Duodenal mucosa (tissue), 2 donors: ENCODE results near the gene AVPR1B.

Experiments used
- H3K27ac ChIP-seq: one replicate; pipeline ENCODE4 v1.7.0; 2013; ENCODE audit warnings: low read depth, low read length
- H3K27me3 ChIP-seq, 2 donors: one replicate each; pipeline ENCODE4 v1.7.0; 2013; ENCODE audit warnings: low read length in 2 of 2, control low read depth in 1 of 2; ENCODE audit not compliant: insufficient read depth in 2 of 2, control insufficient read depth in 1 of 2
- H3K36me3 ChIP-seq, 2 donors: one replicate each; pipeline ENCODE4 v1.7.0; 2013; ENCODE audit warnings: low read length in 2 of 2, control low read depth in 1 of 2; ENCODE audit not compliant: insufficient read depth in 2 of 2, control insufficient read depth in 1 of 2
- H3K4me1 ChIP-seq, 2 donors: one replicate each; pipeline ENCODE4 v1.7.0; 2013; ENCODE audit warnings: low read length in 2 of 2, control low read depth in 1 of 2; ENCODE audit not compliant: insufficient read depth in 2 of 2, control insufficient read depth in 1 of 2
- H3K4me3 ChIP-seq, 2 donors: one replicate each; pipeline ENCODE4 v1.7.0; 2013; ENCODE audit warnings: low read length in 2 of 2, low read depth in 1 of 2
- H3K9ac ChIP-seq, 2 donors: one replicate each; pipeline ENCODE4 v1.7.0; 2013; ENCODE audit warnings: low read length in 2 of 2, low read depth in 1 of 2
- H3K9me3 ChIP-seq, 2 donors: one replicate each; pipeline ENCODE4 v1.7.0; 2013; ENCODE audit warnings: low read length in 2 of 2, control low read depth in 1 of 2; ENCODE audit not compliant: control insufficient read depth in 1 of 2

The AVPR1B gene

DNA sequence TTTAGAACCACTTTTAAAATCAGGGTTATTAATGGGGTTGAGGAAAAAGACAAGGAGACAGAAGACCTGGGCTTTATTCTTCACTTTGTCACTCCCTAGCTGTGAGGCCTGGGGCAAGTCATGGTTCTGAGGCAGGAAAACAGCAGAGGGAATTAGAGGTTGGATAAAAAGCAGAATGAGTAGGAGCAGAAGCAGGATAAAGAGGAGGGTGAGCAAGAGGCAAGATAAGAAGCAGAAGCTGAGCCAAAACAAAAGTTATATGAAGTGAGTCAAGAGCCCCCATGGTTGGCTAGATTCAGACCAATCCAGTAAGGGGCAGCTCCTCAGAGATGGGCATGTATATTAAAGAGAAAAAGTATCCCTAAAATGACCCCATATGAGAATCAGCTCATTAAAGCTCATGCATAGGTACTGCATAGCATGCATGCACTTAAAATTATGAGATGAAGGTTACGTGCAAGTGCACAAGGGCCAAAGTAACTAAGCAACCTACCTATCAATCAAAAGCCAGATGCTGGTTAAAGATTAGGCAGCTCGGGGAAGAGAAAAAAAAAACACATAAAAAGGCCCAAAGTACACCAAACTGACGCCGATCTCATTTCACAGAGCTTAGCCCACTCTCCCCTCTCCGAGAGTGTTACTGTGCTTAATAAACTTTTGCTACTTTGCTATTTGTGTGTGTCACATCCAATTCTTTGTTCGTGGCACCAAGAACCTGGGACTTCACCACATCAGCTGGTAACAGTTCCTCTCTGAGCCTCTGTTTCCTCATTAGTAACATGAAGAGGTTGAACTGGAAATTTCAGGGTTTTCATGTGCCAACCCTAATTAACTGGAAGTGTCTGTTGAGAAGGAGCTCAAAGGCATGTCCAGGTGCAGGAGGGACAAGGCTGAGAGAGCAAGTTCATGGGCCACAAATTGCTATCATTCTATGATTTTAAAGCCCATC, 2.2 kb downstream of the AVPR1B start:
- Histone ChIP-seq H3K36me3 (no peaks in the 10 kb centered on the region), H3K27me3 (peaks cover 19 to 21% of the 10 kb centered on the region in 2 donors), H3K27ac (no peak overlapping the region), H3K4me1 (peaks cover 7 to 17% of the 10 kb centered on the region in 2 donors), H3K9ac (no peak overlapping the region), H3K4me3 (no peak overlapping the region), H3K9me3 (no peaks in the 10 kb centered on the region)

DNA sequence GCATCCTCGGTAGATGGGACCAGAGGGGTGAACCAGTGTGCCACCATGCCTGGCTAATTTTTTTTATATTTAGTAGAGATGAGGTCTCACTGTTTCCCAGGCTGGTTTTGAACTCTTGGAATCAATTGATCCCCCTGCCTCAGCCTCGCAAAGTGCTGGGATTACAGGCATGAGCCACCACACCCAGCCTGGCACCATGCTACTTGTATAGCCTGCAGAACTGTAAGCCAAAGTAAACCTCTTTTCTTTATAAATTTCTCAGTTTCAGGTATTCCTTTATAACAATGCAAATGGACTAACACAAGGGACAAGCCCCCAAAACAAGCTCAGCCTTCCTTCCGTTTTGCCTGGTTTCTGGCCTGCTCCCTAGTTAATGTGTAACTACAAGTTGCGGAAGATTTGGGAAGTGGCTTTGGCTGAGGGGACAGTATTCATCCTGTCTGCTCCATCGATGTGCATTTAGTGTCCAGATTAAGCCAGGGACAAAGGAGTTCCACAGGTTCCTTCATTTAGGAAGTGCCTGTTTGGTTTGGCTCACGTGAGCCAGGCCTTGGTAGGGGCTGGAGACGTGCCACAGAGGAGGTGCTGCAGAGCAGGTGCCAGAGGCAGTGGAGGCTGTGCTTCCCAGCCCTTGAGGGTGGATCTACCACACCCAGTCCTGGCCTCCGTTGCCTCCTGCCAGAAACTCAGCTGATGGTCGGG, 4.4 kb downstream of the AVPR1B start:
- Histone ChIP-seq H3K4me3 (peak overlapping the region in 1 of 2 donors; percentile 23), H3K4me1 (peaks cover 7 to 15% of the 10 kb centered on the region in 2 donors), H3K36me3 (no peaks in the 10 kb centered on the region), H3K27ac (no peak overlapping the region), H3K9me3 (no peaks in the 10 kb centered on the region), H3K9ac (no peak overlapping the region), H3K27me3 (peaks cover 14 to 15% of the 10 kb centered on the region in 2 donors)

DNA sequence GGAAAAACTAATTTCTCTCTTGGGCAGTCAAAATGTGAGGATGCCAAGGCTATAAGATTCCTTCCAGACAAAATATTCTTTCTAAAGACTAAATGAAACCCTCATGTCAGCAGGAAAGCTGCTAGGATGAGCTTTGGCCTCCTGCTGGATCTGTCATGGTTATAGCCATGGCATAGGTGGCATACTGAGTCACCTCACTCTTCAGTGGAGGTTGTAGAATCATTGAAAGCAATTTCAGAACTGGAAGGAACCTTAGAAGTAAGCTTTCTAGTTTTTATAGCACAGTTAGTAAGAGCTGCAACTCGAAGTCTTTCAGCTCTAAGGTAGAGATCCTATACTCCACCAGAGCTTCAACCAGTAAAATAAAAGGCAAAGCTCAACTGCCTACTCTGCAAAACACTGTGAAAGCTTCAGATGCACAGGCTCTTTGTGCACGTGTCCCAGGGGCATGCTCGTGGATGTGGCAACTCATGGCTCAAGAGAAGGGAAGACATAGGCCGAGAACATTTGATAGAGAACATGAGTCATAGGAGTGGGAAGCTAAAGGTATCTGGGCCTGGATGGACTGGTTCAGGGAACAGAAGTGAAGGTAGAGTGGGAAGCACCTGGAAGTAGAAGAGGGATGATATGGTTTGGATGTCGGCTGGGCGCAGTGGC, 5.8 kb downstream of the AVPR1B start:
- no peak overlapping the region for H3K4me3 ChIP-seq

GRCh38 chr1:206110820-206111219, 6.4 kb downstream of the AVPR1B start:
- Histone ChIP-seq H3K4me1 (peaks cover 7 to 8% of the 10 kb centered on the region in 2 donors), H3K27ac (no peak overlapping the region), H3K4me3 (no peak overlapping the region), H3K27me3 (no peaks in the 10 kb centered on the region), H3K9ac (no peak overlapping the region), H3K36me3 (no peaks in the 10 kb centered on the region), H3K9me3 (no peaks in the 10 kb centered on the region)

More for the DNA sequence above, 5.8 kb downstream of the AVPR1B start:
- Histone ChIP-seq H3K27ac (no peak overlapping the region), H3K27me3 (peaks cover 2% of the 10 kb centered on the region in 2 donors), H3K9ac (no peak overlapping the region), H3K36me3 (no peaks in the 10 kb centered on the region), H3K9me3 (no peaks in the 10 kb centered on the region), H3K4me1 (peaks cover 7 to 8% of the 10 kb centered on the region in 2 donors)

- Histone ChIP-seq H3K9ac (no peak overlapping the region), H3K27me3 (no peaks in the 10 kb centered on the region), H3K27ac (no peak overlapping the region), H3K4me1 (peaks cover 7 to 8% of the 10 kb centered on the region in 2 donors), H3K36me3 (no peaks in the 10 kb centered on the region), H3K9me3 (no peaks in the 10 kb centered on the region), H3K4me3 (no peak overlapping the region)
Measured at GRCh38 chr1:206110161-206110560, 7.0 kb downstream of the AVPR1B start.

GRCh38 chr1:206109718-206110117, 7.5 kb downstream of the AVPR1B start:
- Histone ChIP-seq H3K4me1 (peaks cover 7 to 8% of the 10 kb centered on the region in 2 donors), H3K4me3 (no peak overlapping the region), H3K36me3 (no peaks in the 10 kb centered on the region), H3K27me3 (no peaks in the 10 kb centered on the region), H3K9me3 (no peaks in the 10 kb centered on the region), H3K9ac (no peak overlapping the region), H3K27ac (no peak overlapping the region)

DNA sequence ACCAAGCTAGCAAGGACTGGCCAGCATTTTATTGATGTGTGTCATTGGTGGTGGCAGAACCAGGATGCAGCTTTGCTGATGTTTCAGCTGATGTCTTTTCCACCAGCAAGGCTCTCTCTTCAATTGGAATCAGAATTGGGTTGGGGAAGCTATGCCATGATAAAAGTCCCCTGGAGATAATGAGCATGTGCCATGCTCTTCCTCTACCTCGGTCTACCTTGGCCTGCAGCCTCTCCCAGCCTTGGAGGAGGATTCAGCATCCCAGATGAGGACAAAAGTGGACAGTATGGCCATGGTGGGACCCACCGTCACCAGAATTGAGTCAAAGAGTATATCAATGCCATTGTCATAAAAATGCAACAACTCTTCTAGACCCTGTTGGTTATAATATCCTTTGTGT, 8.6 kb downstream of the AVPR1B start:
- Histone ChIP-seq H3K4me3 (no peak overlapping the region), H3K27me3 (no peaks in the 10 kb centered on the region), H3K9ac (no peak overlapping the region), H3K4me1 (peaks cover 7 to 8% of the 10 kb centered on the region in 2 donors), H3K9me3 (no peaks in the 10 kb centered on the region), H3K27ac (no peak overlapping the region), H3K36me3 (no peaks in the 10 kb centered on the region)

DNA sequence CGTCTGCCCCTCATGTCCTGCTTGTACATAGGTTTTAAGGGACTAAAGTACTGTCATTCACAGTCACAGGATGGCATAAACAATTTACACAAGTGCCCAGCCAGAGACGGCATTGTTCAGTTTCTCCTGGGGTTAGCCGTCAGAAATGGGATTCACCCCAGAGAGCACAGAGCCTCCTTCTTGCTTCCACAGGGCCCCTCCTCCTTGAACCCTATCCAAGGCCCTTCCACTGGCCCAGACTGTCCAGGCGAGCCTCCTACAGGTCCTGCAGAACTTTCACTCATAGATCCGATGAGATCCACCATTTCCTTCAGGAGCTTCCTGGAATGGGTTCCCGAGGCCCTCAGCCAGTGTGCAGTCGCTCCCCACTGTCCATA, 10.0 kb downstream of the AVPR1B start:
- Histone ChIP-seq H3K9me3 (no peaks in the 10 kb centered on the region), H3K27ac (no peak overlapping the region), H3K4me3 (no peak overlapping the region), H3K9ac (no peak overlapping the region), H3K4me1 (no peaks in the 10 kb centered on the region), H3K27me3 (no peaks in the 10 kb centered on the region), H3K36me3 (no peaks in the 10 kb centered on the region)

DNA sequence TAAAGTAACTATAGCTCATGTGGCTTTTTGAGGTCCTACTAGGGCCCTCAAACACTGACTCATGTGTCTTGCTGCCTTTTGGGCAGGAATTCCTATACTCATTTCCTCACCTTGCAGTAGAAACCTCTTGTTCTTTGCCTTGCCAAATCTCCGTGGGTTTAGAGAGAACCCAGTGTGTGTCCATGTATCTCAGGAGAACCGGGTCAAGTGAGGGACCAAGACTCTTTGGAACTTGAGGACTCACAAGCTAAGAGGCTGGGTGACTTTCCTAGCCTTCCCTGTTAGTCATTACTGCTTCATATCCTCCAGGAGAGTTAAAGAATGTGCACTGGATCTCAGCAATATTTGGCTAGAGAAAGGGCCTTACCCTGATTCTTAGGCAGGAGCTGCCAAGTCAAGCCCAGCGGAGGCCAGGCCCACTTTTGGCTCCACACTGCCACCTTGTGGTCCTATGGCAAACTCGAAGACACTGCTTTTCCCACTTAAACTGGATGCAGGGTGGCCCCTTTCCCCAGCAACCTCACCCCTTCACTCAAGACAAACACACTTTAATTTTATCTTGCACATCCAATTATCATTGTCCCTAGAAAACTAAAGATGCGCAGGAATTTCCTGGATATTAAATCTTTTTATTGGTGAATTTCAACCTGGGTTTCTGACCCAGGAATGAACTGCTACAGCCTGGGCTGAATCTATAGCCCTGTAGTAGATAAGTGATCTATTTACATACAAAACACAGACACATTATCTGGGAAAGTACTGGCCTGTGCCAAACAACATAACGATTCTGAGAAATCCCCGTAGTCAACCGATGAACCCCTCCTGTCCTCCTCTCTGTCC, 10.6 kb downstream of the AVPR1B start:
- no peaks in the 10 kb centered on the region for H3K4me1 ChIP-seq
- H3K36me3 ChIP-seq: no peaks in the 10 kb centered on the region
- H3K27me3 ChIP-seq: no peaks in the 10 kb centered on the region
- H3K4me3 ChIP-seq: no peak overlapping the region
- no peak overlapping the region for H3K27ac ChIP-seq
- H3K9me3 ChIP-seq: no peaks in the 10 kb centered on the region
- no peak overlapping the region for H3K9ac ChIP-seq
